ENCODE measurements around the gene PNLDC1.
A peak's percentile ranks its signal among the peaks of the same experiment; 100 is the strongest.
"Not testable (repeated sequence)": the region's sequence is repeated elsewhere in the genome, so short reads cannot be mapped to it uniquely, and the experiment has no call there.

The PNLDC1 gene

DNA sequence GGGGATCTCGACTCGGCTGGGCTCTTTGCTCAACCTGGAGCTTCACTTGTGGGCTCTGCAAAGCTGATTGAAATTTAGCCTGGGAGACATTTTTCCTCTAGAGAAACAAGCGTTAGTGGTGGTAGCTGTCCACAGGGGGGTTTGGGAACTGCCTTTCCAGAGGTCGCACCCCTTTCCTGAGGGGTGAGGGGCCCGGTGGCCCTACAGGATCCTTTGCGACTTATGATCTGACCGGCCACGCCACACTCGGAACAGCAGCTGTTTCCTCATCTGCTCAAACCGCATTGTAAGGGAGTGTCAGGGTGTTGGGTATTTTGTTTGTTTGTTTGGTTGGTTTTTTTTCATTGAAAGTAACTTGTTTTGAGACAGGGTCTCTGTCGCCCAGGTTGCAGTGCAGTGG, 21.0 kb downstream of the PNLDC1 start:
- DNase-seq, result no peak

DNA sequence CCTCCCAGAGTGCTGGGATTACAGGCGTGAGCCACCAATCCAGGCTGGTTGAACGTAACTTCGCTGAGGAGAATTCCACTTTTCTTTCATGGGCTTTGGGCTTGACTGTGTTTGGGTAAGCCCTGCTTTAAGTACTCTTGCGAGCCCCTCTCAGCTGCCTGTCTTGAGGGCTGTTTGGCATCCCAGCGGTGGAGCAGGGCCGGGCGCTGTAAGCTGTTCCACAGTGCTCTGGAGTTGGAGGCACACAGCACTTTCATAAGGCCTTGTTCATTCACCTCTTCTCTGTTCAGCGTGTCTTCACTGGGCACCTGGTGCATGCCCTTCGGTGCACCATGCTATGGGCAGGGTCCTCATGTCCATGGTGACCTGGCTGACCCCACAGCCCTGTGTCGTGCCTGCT, 21.6 kb downstream of the PNLDC1 start:
- DNase-seq, result no peak

DNA sequence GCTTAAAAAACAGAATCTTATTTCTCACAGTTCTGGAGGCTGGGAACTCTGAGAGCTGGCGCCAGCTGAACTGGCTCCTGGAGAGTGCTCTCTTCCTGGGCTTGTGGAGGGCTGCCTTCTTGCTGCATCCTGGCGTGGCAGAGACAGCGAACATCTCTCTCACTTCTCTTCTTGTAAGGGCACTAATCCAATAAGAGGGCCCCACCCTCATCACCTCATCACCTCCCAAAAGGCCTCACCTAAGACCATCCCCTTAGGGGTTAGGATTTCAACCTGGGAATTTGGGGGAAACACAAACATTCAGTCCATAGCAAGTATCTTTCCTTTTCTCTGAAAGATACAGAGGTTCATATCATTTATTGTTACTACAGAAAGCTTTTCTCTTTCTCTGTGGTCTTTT, 23.9 kb downstream of the PNLDC1 start:
- DNase-seq, result no peak

DNA sequence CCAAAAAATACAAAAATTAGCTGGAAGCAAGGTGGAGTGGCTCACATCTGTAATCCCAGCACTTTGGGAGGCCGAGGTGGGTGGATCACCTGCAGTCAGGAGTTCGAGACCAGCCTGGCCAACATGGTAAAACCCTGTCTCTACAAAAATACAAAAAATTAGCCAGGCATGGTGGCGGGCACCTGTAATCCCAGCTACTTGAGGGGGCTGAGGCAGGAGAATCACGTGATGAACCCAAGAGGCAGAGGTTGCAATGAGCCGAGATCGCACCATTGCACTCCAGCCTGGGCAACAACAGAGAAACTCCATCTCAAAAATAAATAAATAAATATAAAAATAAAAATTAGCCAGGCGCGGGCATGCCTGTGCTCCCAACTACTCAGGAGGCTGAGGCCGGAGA, 24.6 kb downstream of the PNLDC1 start:
- DNase-seq, result not testable (repeated sequence)

DNA sequence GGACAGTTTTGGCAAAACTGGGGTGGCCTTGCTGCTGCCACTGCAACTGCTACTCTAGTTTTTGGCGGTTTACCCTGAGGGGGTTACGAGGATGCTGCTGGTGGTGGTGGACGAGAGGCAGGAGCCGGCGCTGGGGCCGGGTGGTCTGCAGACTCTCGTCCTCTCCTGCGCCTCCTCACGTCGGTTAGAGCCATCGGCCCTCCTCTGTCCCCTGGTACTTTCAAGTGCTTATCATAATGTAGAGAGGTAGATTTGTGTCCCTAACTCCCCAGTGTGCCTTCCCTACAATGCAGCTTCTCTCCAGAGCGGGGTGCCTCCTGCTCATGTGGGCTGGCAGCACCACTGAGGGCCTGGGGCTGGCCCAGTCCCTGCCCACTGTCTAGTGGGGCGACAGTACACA, 25.9 kb downstream of the PNLDC1 start:
- DNase-seq, result no peak

DNA sequence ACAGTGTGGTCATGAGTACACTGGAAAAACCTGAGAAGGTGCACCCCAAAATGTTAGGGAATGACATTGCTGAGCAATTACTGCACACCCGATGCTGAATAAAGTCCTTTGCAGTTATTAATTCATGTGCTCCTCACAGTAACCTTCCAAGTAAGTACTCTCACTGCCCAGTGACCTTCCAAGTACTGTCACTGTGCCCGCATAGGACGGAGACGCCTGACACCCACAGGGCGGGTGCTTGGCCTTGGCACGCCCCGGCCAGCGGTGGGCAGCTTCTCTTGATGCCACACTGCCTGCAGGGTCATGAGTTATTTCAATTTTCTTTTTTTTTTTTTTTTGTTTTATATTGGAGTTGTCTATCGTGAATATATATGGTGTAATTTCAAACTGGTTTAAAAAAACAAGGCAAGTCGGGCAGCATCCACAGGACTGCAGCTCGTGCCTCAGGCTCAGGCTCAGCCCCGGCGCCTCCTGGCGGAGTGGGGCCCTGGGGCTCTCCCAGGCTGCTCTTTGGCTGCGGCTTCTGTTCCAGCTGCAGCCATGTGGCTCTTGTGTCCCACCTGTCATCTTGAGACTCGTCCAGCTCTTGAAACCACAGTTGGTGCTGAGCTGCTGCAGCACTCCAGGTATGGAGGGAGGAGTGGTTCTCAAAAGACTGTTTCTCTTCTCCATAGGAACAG, 27.0 kb downstream of the PNLDC1 start:
- DNase-seq, result no peak

DNA sequence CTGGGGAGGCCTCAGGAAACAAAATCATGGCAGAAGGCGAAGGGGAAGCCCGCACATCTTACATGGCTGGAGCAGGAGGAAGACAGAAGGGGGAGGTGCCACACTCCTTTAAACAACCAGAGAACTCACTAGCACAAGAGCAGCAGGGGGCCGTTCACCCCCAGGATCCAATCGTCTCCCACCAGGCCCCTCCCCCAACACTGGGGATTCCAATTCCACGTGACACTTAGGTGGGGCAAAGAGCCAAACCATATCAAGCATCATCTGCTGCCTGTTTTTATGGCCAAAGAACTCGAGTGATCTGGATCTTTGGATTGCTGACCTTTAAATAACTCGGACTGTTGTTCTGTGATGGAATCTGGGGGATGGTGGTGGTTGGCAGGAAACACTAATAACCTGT, 28.0 kb downstream of the PNLDC1 start:
- DNase-seq, result peak; percentile 11

DNA sequence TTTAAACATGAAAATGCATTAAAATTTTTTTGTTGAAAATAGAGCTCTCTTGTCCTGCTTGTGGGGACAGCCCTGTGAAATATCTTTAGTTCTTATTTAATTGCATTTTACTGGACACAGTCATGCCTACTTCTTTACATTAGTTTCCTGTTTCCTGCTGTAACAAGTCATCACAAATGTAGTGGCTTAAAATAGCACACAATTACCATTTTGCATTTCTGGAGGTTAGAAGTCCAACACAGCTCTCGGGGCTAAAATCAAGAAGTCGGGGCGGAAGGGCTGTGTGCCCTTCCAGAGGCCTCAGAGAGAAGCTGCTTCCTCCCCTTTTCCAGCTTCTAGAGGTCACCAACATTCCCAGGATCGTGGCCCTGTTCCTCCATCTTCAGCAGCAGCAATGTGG, 29.4 kb downstream of the PNLDC1 start:
- DNase-seq, result peak; percentile 11

DNA sequence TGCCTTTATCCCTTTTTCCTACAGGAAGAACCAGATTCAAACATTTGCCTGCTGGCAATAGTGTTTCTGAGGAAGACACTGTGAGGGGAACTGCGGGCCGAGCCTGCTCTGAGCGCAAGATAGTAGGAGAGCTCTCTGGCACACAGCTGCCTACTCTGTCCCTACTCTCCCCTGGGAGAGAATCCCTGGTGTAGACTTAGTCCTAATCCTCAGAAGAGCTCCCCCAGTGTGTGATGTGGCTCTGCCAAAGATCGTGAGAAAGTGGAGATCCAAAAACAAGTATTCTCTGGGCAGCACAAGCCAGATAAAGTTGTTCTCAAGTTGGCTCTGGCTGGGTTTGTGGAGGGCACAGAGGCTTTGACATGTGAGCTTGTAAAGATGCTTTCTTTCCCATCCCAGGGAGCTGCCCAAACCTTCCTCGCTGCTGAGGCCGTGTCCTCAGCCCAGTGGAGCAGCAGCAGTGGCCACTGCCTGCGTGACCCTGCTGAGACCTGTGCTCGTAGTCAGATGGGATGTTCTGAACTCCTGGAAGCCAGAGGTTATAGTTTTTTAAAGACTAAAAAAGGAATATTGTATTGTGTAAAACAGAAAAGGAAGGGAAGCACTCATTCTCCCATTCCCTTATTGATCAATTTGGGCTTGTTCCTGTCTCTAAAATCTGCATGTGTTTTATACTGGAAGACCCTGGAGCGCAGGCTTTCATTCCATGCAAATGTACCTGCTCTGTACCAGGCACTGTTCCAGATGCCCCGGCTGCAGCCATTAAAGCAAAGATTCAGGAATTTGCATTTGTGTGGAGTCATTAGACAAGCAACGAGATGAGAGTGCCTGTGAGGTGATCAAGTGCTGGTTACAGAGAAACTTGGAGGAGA, 30.7 kb downstream of the PNLDC1 start:
- no peak for DNase-seq

DNA sequence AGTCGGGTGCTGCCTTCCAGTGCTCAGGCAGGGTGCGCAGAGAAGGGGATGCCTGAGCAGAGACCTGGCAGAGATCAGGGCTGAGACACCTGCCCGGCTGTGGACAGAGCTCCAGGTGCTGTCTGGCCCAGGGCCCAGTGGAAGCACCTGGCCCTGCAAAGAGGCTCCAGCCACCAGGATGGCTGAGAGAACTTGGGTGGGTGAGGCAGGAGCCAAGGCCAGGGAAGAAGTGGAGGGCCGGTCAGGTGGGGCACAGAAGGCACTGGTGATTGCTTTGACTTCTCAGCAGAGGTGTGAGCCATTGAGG, 31.2 kb downstream of the PNLDC1 start:
- DNase-seq, result no peak

DNA sequence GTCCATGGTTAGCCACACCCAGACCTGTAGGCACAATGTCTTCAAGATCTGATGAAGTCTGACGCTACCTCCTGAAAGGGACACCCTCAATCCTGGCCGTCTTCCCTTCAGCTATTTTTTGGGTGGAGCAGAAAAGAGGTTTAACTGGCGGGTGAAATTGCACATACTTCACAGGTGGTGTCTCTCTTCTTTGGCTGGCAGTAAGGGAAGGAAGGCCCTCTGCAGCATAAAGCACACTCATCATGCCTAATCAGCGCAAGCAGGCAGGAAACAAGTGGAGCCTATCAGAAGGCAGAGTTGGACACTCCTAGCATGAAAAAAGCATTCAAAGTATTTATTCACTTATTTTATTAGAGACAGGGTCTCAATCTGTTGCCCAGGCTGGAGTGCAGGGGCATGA, 32.9 kb downstream of the PNLDC1 start:
- DNase-seq, result no peak

DNA sequence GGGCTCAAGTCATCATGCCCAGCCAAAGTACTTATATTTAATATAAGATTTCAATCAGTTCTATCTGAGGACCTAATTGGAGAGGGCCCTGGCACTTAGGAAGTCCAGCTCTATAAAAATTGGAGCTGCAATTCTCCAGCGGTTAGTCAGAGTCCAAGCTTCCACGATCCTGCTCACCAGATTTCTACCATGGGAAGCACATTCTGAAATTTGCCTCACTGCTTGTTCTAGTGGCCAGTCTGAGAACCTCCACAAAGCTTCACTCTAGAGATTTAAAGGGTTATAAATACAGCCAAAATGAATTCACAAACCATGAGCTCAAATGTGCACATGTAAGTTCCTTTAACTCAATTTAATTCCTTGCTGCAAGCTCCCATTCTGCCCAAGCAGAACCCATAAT, 33.5 kb downstream of the PNLDC1 start:
- peak; percentile 16 for DNase-seq

DNA sequence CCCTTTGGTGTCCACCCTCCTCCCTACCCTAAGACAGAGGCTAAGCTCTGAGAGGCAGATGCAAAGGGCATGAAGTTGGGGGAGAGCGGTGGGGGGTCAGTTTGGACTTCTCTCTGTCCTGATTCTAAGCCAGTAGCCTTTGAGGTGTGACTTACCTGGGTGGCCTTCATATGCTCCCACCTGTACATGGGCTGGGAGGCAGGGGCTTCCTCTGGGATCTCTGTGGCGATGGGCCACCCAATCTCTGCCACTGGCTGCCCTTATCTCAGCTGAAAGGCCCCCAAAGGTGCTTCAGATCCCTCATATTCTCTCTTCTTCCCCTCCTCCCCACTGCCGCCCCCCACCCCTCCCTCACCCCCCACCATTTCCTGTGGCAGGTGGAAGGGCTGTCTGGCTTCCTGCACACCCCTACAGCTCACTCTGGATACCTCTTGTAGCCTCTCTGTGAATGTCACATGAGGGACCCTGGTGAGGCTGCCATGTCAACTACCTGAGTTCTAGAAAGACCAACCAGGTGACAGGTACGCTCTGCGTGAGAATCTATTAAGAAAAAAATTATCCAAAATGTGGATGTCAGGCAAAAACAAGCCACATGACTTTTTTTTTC, 34.0 kb downstream of the PNLDC1 start:
- DNase-seq, result no peak

DNA sequence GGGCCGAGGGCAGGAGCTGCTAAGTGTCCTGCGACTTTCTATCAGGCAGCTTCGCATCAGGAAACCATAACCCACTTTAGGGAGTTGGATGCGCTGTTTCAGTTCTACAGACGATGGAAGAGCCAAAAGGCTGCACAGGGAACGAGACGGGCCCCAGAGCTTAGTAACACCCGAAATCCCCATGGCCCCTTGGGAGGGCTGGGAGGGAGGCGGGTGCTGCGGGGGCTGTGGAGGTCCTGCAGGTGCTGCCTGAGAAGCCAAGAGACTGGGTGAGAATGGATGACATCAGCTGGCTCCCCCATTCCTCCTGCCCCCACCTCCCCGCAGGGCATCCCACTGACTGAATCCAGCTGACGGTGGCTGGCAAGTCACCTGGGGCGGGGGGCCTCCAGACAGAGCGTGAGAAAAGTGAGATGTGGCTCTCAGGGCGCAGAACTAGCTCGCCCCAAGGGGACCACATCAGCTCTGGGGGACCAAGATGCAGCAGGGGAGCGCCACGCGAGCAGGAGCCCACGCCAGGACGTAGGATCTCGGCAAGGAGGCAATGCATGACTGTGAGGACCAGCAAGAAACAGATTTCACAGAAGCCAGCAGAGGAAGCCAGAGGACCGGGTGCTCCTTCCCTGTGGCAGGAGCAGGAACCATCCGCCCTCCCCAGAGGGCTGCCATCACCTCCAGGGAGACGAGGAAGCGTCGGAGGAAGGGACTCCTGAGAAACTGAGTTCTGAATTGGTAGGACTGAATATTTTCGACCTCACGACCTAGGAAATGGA, 36.8 kb downstream of the PNLDC1 start:
- DNase-seq, result no peak

DNA sequence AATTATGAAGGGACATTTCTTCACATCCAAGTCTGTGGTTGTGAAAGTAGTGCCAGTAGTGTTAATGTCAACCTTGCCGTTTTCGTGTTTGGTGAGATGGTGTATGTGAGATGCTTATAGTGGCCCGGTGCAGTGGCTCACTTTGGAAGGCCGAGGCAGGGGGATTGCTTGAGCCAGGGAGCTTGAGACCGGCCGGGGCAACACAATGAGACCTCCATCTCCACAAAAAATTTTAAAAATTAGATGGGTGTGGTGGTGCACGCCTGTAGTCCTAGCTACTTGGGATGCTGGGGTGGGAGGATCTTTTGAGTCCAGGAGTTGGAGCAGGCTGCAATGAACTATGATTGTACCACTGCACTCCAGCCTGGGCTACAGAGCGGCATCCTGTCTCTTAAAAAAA, 37.4 kb downstream of the PNLDC1 start:
- no peak for DNase-seq

DNA sequence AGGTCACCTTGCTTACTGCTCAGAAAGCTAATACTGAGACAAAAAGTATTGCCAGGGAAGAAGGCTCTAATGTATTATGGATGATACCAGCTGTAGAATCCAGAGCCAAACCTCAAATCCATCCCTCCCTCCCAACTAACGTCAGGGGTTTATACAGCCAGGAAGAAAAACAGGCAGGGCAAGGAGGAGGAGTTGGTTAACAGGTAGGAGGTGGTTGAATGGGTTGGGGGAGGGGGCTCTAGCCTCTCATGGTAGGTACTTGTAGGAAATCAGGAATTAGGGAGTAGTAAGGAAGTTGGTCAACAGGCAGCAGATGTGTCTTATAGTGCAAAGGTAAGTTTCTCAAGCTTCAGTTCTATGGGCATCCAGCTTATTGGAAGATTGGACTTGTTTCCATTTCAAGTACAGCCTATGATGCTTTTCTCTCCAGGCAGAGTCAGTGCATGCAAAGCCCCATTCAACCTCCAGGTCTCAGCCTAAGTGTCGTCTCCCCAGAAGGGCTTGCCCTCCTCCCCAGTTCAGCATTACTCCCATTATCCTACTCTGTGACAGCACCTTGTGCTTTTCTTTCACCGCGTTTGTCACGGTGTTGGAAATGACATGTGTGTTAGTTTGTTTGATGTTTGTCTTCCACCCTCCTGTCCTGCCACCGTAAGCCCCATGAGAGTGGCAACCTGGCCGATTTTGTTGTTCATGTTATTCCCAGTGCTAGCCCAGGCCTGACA, 38.1 kb downstream of the PNLDC1 start:
- no peak for DNase-seq

DNA sequence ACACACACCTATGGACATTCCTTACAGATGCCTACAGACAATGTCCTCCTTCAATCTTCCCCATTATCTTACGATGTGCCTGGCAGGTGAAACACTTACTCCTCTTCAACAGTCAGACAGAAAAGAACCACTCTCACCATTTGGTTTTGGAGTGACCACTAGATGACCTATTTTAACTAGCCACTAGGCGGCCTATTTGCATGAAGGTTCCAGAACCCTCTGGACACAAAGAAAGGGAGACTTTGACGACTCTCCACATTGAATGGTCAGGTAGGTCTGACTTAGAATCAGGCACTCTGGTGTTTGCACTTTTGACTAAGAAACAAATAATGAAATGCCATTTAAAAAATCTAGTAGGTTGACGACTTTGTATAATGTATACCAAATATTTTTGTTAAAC, 42.0 kb downstream of the PNLDC1 start:
- no peak for DNase-seq

DNA sequence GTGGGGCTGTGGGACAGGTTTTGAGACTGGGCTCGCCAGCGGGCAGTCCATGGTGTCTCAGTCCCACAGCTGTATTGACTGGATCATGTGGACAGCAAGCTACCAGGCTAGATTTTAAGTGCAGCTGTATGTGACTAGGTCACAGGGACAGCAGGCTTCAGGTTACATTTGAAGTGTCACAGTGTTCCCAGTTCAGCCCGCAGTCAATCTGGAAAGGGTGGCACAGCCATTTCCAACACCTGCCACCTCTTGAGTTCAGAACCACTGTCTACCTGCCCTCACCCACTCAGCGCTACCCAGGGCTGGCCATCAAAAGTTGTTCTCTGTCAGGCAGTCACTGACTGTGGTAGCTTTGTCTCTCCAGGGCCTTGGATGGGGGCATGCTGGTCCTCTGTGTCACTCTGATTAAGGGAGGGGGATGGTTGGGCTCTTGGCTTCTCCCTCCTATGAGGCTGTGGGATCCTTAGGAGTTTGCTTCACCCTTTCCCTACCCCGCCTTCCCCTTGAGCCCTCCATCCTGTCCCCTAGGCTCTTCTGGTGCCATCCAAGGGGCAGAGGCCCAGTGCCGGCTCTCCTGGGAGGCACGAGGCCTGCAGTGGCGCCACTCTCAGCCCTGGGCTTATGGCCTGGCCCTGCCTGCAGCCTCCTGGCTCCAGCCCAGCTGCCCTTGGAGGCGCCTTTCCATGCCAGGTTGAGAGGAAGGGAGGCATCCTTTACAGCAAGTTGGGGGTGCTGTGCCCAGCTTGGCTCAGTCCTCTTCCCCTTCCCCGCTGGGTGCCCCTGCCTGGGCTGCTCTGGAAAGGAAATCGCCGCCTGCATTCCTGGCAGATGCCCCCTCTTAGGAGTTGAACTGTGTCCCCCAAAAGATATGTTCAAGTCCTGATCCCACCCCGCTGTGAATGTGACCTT, 44.9 kb downstream of the PNLDC1 start:
- DNase-seq, result no peak

DNA sequence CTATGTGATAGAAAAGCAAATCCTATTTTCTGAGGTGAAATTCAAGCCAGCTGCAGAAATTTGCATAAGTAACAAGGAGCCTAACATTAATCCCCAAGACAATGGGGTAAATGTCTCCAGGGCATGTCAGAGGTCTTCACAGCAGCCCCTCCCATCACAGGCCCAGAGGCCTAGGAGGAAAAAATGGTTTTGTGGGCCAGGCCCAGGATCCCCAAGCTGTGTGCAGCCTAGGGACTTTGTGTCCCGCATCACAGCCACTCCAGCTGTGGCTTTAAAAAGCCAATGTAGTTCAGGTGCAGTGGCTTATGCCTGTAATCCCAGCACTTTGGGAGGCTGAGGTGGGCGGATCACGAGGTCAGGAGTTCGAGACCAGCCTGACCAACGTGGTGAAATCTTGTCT, 48.5 kb downstream of the PNLDC1 start:
- not testable (repeated sequence) for DNase-seq

DNA sequence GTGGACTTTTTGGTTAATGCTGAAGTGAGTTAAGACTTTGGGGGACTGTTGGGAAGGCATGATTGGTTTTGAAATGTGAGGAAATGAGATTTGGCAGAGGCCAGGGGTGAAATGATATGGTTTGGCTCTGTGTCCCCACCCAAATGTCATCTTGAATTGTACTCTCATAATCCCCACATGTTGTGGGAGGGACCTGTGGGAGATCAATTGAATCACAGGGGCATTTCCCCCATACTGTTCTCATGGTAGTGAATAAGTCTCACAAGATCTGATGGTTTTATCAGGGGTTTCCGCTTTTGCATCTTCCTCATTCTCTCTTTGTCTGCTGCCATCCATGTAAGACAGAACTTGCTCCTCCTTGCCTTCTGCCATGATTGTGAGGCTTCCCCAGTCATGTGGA, 49.8 kb downstream of the PNLDC1 start:
- not testable (repeated sequence) for DNase-seq

DNA sequence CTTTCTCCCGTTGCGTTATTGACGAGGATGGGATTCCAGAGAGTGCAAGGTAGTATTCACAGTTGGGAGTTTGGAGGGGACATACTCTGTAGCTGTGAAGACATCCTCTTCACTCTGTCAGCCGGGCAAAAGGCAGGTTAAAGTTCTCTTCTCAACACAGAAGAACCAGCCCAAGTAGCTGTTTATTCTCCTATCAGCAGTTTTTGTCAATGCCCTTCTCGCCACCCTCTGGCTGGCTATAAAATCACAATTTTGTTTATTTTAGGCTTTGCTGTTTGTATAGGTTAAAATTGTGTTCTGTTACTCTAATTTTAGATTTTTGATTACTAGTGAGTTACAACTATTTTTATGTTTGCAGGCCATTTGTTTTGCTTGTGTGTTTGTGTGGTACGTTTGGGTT, 52.8 kb downstream of the PNLDC1 start:
- no peak for DNase-seq

All from fibroblast of skin of scalp (primary cell).